Erythroblast (primary cell): Measurements from ENCODE around the gene CAGE1.

Experiments used
- GATA1 ChIP-seq: IDR thresholded peaks from 2 replicates; pipeline ENCODE4 v1.6.1; 2011; ENCODE audit warnings: low read depth, mild to moderate bottlenecking, control low read depth, low read length, moderate library complexity
- POLR2A ChIP-seq: IDR thresholded peaks from 2 replicates; pipeline ENCODE4 v1.6.1; 2011; ENCODE audit warnings: mild to moderate bottlenecking, low read length

DNA sequence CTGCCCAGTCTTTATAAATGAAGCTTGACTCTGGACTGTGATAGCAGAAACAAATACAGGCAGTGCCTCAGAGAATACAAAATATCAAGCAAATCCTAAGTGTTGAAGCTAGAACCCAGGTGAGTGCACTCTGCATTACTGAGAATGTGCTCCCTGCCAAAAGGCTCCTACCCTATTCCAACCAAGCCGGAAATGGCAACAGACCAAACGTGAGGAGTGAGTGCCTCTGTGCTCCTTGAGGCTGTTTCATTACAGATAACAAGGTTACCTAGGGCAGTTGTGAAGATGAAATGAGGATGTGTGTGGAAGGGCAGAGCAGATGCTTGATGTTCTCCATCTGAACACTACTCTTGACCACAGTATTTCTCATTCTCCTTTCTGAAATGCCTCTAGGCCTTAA lies 105.9 kb downstream of the CAGE1 start:
- TF ChIP-seq POLR2A, result no peak
- no peak for TF ChIP-seq GATA1
